Measurements from ENCODE around the gene PAGR1.

GRCh38 chr16:29857133-29857760, 41.3 kb downstream of the PAGR1 start:
- TF ChIP-seq POLR2A (IDR thresholded peaks at IDR 0.05; ENCODE audit: low read depth, low read length) (no peak), POLR2AphosphoS5 (IDR thresholded peaks at IDR 0.05; ENCODE audit: low read depth, low read length) (no peak)

All from GM12892 (cell line).